SK-N-SH (cell line): ENCODE results near the gene AGBL1.

Source experiments
- CTCF ChIP-seq: fragments of 200-600 bp; sonication (generic); IDR thresholded peaks from 2 replicates; pipeline ENCODE4 v1.6.1; 2017; ENCODE audit warnings: antibody characterized with exemption, mild to moderate bottlenecking, moderate library complexity
- EZH2phosphoT487 ChIP-seq: fragments of 200-600 bp; sonication (generic); IDR thresholded peaks from 2 replicates; pipeline ENCODE4 v1.6.1; 2017; ENCODE audit warnings: low read depth, mixed run types, mild to moderate bottlenecking, antibody characterized with exemption, moderate library complexity, borderline replicate concordance

- TF ChIP-seq CTCF (no peak), EZH2phosphoT487 (no peak)
Measured at GRCh38 chr15:86677278-86677677, 597.6 kb downstream of the AGBL1 start.
